Immature natural killer cell (primary cell): ENCODE results near the gene WAS. TPM values are rescaled to one million over a fixed set of nuclear protein-coding genes. Genes with fewer than 3 reads are reported as not detected.

Experiments used
- DNase-seq, 3 donors: peaks; one replicate each; pipeline ENCODE4 v3.0.0; 2022; ENCODE audit warnings: mixed read lengths in 1 of 3
- H3K27ac Mint-ChIP-seq, 6 donors: one replicate each; pipeline ENCODE4 v1.8.0; 2020; ENCODE audit warnings: mixed read lengths in 6 of 6, mild to moderate bottlenecking in 5 of 6, inconsistent platforms in 4 of 6, moderate library complexity in 3 of 6
- H3K27me3 Mint-ChIP-seq, 3 donors: one replicate each; pipeline ENCODE4 v1.8.0; 2020 to 2021; ENCODE audit warnings: low read depth in 3 of 3, mild to moderate bottlenecking in 3 of 3, mixed read lengths in 3 of 3, moderate library complexity in 3 of 3, inconsistent platforms in 1 of 3
- H3K36me3 Mint-ChIP-seq, 3 donors: one replicate each; pipeline ENCODE4 v1.8.0; 2020; ENCODE audit warnings: mixed read lengths in 3 of 3, inconsistent platforms in 2 of 3, mild to moderate bottlenecking in 2 of 3
- H3K4me1 Mint-ChIP-seq, 2 donors: one replicate each; pipeline ENCODE4 v1.8.0; 2020; ENCODE audit warnings: inconsistent platforms in 2 of 2, mild to moderate bottlenecking in 2 of 2, mixed read lengths in 2 of 2, moderate library complexity in 1 of 2
- H3K4me3 Mint-ChIP-seq, 5 donors: one replicate each; pipeline ENCODE4 v1.8.0; 2020; ENCODE audit warnings: mild to moderate bottlenecking in 5 of 5, mixed read lengths in 5 of 5, inconsistent platforms in 3 of 5, moderate library complexity in 3 of 5
- H3K9me3 Mint-ChIP-seq, 6 donors: one replicate each; pipeline ENCODE4 v1.8.0; 2020; ENCODE audit warnings: mild to moderate bottlenecking in 6 of 6, mixed read lengths in 6 of 6, inconsistent platforms in 4 of 6, moderate library complexity in 3 of 6
- polyA plus RNA-seq, 3 donors: library from polyadenylated mRNA; unstranded; fragments of 300-500 nt; fragmentation: Illumina TruSeq; gene quantifications; one replicate each; pipeline ENCODE4 v1.2.3, GENCODE V29; 2021

WAS gene
- polyA plus RNA-seq, 3 donors from 2014 or later = 15.2 to 43.0 (median 18.3) TPM

DNA sequence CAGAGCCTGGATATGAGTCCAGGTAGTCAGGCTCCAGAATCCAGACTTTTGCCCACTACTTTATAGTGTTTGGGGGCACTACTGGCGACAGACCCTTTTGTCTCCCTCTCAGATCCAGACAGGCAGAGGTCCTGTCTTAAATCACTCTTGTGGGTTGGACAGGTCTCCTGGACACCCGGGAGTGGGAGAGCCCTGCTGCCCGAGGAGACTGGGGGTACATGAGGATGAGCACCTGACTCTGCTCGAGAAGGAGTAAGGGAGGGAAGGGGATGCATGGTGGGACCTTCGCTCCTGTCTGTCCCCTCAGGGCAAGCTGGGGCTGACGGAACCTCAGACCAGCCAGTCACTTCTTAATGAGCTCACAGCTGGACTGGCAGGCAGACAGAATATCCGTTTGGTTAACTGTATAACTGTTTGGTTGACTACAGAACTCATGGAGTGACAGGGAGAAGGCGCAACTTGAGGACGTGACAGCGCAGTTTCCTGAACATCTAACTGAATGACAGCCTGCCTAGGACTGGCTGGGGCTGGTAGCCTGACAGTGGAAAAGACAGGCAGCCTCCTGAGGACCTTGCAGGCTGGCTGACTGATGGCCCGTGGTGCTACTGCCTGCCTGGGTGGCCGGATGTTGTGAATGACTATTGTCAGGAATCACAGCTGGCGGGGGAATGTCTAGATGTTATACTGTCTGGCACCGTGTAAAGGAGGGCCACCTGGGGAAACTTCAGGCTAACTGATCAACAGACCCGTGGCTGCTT is 11.4 kb downstream of the WAS start:
- H3K4me3 Mint-ChIP-seq = peak overlapping the region; percentile 17 to 96 (median 88)
- peaks cover 21 to 26% of the 10 kb centered on the region in 2 donors for H3K4me1 Mint-ChIP-seq
- peak overlapping the region; percentile 48 to 98 (median 94) for H3K27ac Mint-ChIP-seq
- DNase-seq = no peak
- H3K9me3 Mint-ChIP-seq = no peaks in the 10 kb centered on the region
- H3K36me3 Mint-ChIP-seq = peaks cover 0 to 7% (median 5%) of the 10 kb centered on the region in 3 donors
- peaks cover 3 to 7% (median 6%) of the 10 kb centered on the region in 3 donors for H3K27me3 Mint-ChIP-seq

DNA sequence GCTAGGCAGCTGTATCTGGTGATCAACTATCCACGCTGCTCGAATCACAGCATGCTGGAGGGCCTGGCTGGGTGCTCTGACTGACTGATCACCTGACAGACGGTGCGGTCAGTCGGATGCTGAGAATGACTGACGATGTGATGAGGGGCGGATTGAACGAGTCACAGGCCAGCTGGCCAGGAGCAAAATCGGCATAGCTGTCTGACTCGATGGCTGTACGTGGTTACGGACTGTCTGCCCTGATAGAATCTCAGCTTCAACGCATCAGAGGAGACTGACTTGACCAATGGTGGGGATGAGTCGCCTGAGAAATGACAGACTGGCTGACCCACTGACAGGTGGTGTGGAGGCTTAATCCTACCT is 11.9 kb downstream of the WAS start:
- peak overlapping the region; percentile 87 to 96 (median 90) for H3K4me3 Mint-ChIP-seq
- peaks cover 0 to 5% (median 4%) of the 10 kb centered on the region in 3 donors for H3K36me3 Mint-ChIP-seq
- DNase-seq = no peak
- peaks cover 3 to 7% (median 6%) of the 10 kb centered on the region in 3 donors for H3K27me3 Mint-ChIP-seq
- H3K27ac Mint-ChIP-seq = peak overlapping the region; percentile 91 to 98 (median 96)
- no peaks in the 10 kb centered on the region for H3K9me3 Mint-ChIP-seq
- H3K4me1 Mint-ChIP-seq = peaks cover 21 to 26% of the 10 kb centered on the region in 2 donors

DNA sequence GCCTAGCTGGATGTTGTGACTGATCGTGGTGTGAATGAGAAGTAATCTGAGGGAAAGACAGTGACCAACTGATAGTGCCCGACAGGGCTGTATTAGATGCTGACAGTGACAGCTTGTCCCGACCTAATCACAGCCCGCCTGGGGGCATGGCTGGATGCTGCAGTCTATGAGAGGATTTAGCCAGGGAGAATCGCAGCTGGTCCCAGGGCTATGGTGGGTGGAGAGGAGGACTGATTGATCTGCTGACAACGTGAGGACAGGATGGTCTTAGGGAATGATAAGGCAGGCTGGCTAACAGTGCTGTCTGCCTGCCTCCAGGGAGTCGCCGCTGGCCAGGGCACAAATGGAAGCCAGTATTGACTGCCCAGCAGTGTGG is 12.3 kb downstream of the WAS start:
- Mint-ChIP-seq H3K4me1 (peaks cover 21 to 26% of the 10 kb centered on the region in 2 donors), H3K4me3 (peak overlapping the region; percentile 87 to 96 (median 90))

DNA sequence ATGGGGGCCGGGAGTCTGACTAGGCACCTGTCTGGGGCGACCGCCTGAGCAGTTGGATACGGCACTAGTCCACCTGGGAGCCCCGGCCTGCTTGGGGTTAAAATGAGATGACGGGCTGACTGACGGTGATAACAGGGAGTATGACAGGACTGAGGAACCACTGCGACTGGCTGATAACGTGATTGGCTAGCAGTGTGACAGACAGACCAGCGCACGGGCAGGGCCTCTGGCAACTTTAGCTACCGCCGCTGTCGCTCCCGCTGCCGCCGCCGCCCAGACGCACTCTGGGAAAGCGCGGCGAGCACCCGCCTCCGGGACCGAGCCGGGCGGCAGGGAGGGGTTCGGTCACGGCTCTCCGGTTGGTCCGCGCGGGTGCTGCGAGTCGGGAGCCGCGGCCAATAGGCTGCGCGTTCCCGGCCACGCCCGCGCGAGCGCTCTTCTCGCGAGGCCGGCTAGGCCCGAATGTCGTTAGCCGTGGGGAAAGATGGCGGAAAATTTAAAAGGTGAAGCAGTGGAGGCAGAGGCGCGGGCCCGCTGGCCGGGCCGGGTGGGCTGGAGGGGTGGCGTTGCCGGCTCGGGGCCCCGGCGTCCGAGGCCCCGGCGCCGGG is 12.8 kb downstream of the WAS start, which contains the start of gene SUV39H1:
TSS of gene SUV39H1 (plus strand) at position 434 of the 608 bp plus-strand sequence. CDS start at position 485, 51 bp downstream.
- Mint-ChIP-seq H3K4me1 (peaks cover 21 to 26% of the 10 kb centered on the region in 2 donors), H3K9me3 (no peaks in the 10 kb centered on the region), H3K36me3 (peaks cover 0 to 1% (median under 1%) of the 10 kb centered on the region in 3 donors), H3K4me3 (peak within 1 kb of the TSS; percentile 87 to 96 (median 90)), H3K27ac (peak within 1 kb of the TSS; percentile 91 to 98 (median 96)), H3K27me3 (peaks cover 3 to 7% (median 6%) of the 10 kb centered on the region in 3 donors)
- peak; percentile 84 to 89 (median 88) for DNase-seq

More for the DNA sequence above, 12.3 kb downstream of the WAS start:
- Mint-ChIP-seq H3K27me3 (peaks cover 3 to 7% (median 6%) of the 10 kb centered on the region in 3 donors), H3K36me3 (peaks cover 0 to 5% (median 3%) of the 10 kb centered on the region in 3 donors), H3K27ac (peak overlapping the region; percentile 91 to 98 (median 96)), H3K9me3 (no peaks in the 10 kb centered on the region)
- no peak for DNase-seq

DNA sequence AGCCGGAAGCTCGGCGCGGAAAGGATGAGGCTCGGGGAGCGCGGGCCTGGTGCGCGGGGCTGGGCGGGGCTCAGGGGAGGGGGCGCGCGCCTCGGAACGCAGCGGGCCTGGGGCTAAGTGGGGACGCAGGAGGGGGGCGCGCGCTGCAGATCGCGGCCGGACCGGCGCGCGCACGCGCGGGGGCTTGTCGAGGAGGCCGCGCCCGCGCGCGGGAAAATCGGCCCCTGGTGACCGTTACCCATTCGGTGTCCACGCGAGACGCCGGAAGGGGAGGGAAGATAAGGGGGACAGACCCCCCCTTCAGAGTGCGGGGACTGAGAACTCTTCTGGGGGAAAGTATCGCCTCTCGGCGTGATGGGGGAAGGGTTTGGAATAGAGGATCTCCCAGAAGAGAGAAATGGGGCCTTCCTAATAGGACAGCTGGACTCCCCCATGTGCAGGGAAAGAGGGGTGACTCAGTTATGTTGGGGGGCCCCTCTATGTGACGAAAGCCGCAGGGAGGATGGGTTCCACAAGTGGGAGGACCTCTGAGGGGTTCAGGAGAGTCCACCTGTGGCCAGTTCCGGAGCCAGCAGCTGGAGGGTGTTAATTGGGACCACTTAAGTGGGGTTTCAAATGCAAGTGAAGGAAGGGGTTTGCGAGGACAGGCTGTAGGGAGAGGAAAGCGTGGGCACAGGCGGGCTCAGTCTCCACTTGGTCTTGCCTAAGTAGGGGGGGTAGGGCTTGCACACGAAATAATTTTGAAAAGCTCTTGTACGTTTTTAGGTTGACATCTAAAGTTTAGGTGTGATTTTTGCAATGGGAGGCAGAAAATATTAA is 13.5 kb downstream of the WAS start:
- Mint-ChIP-seq H3K4me3 (peak overlapping the region; percentile 74 to 90 (median 87)), H3K27ac (peak overlapping the region; percentile 66 to 91 (median 84)), H3K9me3 (no peaks in the 10 kb centered on the region), H3K36me3 (no peaks in the 10 kb centered on the region), H3K4me1 (peaks cover 21 to 26% of the 10 kb centered on the region in 2 donors), H3K27me3 (peaks cover 3 to 6% (median 4%) of the 10 kb centered on the region in 3 donors)
- peak; percentile 38 to 44 (median 39) for DNase-seq

DNA sequence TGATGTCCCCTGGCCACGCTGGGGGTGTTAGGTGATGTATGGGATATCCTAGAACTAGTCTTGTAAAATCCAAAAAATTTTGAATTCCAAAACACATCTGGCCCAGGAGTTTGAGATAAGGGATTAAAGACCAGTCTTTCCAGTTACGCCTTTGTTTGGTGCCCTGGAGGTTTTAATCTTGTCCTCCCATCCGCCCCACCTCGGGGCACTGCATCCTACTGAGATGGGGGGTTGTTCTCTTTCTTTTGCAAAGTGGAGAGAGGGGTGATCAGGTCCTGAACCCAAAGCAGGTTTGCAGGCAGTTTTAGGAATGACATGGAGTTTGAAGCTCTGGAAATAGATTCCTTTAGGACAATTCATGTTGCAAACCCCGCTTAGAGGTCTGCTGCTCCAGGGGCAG is 14.7 kb downstream of the WAS start:
- Mint-ChIP-seq H3K27ac (peak overlapping the region in 1 of 6 donors; percentile 54), H3K27me3 (peaks cover 3 to 6% (median 3%) of the 10 kb centered on the region in 3 donors), H3K36me3 (peaks cover 0 to 3% (median 2%) of the 10 kb centered on the region in 3 donors), H3K4me3 (peak overlapping the region in 3 of 5 donors; percentile 63 to 79 (median 77)), H3K4me1 (peaks cover 21 to 34% of the 10 kb centered on the region in 2 donors), H3K9me3 (no peaks in the 10 kb centered on the region)
- DNase-seq = no peak

DNA sequence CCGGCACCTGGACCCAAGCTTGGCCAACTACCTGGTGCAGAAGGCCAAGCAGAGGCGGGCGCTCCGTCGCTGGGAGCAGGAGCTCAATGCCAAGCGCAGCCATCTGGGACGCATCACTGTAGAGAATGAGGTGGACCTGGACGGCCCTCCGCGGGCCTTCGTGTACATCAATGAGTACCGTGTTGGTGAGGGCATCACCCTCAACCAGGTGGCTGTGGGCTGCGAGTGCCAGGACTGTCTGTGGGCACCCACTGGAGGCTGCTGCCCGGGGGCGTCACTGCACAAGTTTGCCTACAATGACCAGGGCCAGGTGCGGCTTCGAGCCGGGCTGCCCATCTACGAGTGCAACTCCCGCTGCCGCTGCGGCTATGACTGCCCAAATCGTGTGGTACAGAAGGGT is 16.6 kb downstream of the WAS start:
- H3K4me1 Mint-ChIP-seq = peaks cover 18 to 37% of the 10 kb centered on the region in 2 donors
- H3K9me3 Mint-ChIP-seq = no peaks in the 10 kb centered on the region
- H3K27me3 Mint-ChIP-seq = peaks cover 2 to 6% (median 3%) of the 10 kb centered on the region in 3 donors
- peaks cover 0 to 8% (median 4%) of the 10 kb centered on the region in 3 donors for H3K36me3 Mint-ChIP-seq
- no peak overlapping the region for H3K4me3 Mint-ChIP-seq
- DNase-seq = no peak
- no peak overlapping the region for H3K27ac Mint-ChIP-seq

DNA sequence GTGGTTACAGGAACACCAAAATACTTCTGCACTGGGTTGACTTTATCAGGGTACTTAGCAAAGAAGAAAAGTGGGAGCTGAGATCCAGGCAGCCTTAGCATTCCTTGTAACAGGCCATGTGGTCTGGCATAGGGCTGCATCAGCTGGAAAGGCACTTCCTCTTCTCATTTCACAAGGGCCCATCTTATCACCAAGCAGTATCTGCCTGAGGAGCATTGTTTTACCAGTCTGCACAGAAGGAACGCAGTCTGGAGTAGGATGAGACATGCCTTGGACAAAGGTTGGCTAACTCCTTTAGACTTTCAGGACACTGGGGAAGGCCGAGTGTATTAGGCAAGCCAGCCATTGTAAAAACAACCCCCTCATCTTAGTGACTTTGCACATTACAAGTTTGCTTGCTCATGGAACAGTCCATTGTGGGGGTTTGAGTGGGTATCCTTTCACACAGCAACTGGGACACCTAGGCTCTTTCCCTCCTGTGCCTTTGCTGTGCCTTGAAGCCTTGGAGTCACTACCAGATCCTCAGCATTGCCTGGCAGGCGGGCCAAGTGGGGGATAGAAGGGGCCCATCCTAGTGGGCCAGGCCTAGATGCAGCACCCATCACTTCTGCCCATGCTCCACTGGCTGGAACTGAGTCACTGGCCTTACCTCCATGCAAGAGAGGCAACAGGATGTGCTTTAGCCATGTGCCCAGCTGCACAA is 17.5 kb downstream of the WAS start:
- peaks cover 0 to 8% (median 4%) of the 10 kb centered on the region in 3 donors for H3K36me3 Mint-ChIP-seq
- H3K4me1 Mint-ChIP-seq = peaks cover 9 to 28% of the 10 kb centered on the region in 2 donors
- H3K27me3 Mint-ChIP-seq = peaks cover 0 to 6% (median 0%) of the 10 kb centered on the region in 3 donors
- H3K9me3 Mint-ChIP-seq = no peaks in the 10 kb centered on the region
- no peak overlapping the region for H3K4me3 Mint-ChIP-seq
- DNase-seq = no peak
- no peak overlapping the region for H3K27ac Mint-ChIP-seq

DNA sequence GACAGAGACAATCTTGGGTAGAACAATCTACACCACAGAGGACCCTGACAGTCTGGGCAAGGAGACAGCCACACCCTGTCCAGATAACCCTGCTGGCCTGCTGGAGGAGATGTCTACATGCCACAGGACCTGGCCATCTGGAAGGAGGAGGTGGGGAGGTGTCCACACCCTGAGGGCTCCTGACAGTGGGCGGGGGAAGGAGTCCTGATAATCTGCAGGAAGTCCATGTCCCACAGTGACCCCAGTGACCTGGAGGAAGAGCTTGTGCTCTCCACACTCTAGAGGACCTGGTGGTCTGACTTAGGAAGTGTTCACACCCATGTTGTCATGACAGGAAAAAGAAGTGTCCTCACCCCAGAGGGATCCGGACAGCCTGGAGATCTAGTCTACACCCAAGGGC is 18.4 kb downstream of the WAS start:
- no peaks in the 10 kb centered on the region for H3K9me3 Mint-ChIP-seq
- H3K27ac Mint-ChIP-seq = no peak overlapping the region
- peaks cover 0 to 5% (median under 1%) of the 10 kb centered on the region in 3 donors for H3K27me3 Mint-ChIP-seq
- H3K36me3 Mint-ChIP-seq = peaks cover 0 to 8% (median 4%) of the 10 kb centered on the region in 3 donors
- DNase-seq = no peak
- peaks cover 6 to 25% of the 10 kb centered on the region in 2 donors for H3K4me1 Mint-ChIP-seq
- no peak overlapping the region for H3K4me3 Mint-ChIP-seq

DNA sequence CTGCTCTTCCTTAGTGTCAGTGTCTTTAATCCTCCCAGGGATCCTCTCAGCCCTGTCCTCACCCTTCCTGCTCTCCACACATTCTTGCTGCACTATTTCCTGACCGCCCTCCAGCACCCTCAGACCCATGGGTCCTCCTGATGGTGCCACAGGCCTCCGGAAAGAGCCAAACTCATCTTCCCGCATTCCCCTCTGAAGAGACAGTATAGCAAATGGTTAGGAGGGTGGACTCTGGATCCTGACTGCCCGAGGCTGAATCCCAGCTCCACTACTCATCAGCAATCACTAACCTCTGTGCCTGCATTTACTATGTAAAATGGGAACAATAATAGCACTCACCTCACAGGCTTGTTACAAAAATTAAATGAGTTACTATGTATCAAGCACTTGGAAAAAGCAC is 19.1 kb downstream of the WAS start:
- H3K4me1 Mint-ChIP-seq = peaks cover 0 to 18% of the 10 kb centered on the region in 2 donors
- peaks cover 0 to 8% (median 4%) of the 10 kb centered on the region in 3 donors for H3K36me3 Mint-ChIP-seq
- no peak overlapping the region for H3K4me3 Mint-ChIP-seq
- DNase-seq = no peak
- no peaks in the 10 kb centered on the region for H3K9me3 Mint-ChIP-seq
- H3K27me3 Mint-ChIP-seq = peaks cover 0 to 5% (median 2%) of the 10 kb centered on the region in 3 donors
- peak overlapping the region in 1 of 6 donors; percentile 76 for H3K27ac Mint-ChIP-seq

DNA sequence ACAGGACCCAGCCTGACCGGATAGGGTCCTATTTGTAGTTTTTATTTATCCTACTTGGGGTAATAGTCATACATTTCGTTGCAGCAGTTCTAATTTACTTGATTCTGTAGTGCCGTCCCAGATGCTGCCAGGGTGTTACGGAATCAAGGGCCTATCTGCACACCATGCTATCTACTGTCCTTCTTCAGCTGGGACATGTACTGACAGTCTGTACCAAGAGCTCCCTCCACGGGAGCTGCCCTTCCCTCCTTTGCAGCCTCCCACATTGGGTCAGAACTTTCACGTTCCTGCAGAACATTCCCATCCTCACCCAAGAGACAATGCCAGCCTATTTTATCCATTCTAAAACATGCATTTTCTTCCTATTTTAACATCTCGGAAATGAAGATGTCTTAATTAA is 19.6 kb downstream of the WAS start:
- H3K27ac Mint-ChIP-seq = peak overlapping the region in 2 of 6 donors; percentile 26 to 34
- no peaks in the 10 kb centered on the region for H3K9me3 Mint-ChIP-seq
- peaks cover 0 to 13% of the 10 kb centered on the region in 2 donors for H3K4me1 Mint-ChIP-seq
- no peak overlapping the region for H3K4me3 Mint-ChIP-seq
- H3K36me3 Mint-ChIP-seq = peaks cover 0 to 8% (median 4%) of the 10 kb centered on the region in 3 donors
- peaks cover 0 to 5% (median 2%) of the 10 kb centered on the region in 3 donors for H3K27me3 Mint-ChIP-seq
- no peak for DNase-seq

DNA sequence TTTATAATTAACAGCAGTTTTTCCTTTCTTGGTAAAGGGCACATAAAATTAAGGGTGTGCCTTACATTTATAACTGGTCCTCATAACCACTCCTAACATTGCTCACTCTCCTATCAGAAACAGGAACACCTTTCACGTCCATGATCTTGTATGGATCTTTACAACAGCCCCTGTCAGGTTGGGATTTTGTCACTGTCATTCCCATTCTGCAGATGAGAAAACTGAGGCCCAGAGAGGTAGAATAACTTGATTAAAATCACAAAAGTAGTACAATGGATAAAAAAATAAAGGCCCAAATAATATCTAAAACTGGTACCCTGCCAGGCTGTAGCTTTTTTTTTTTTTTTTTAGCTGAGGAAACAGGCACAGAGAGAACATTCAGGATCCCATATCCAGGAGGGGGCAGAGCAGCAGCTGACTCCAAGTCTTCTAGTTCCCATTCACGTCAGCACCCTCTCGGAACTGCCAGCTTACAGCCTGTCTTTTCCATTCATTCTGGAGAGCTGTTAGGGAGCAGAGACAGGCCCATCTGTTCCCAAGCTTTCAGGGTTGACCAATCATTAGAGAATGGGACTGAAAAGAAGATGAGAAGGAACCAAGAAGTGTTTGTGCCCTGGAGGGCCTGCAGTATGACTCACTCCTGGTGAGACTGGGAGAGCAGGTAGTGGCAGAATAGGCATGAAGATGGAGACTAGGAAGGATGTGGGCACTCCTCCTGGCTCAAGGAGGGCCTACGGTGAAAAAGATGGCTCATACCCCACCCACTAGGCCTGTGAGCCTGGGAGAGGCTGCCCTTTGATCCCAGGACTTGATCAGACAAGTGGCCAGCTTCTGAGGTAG is 20.3 kb downstream of the WAS start:
- Mint-ChIP-seq H3K9me3 (no peaks in the 10 kb centered on the region), H3K36me3 (peaks cover 0 to 8% (median 4%) of the 10 kb centered on the region in 3 donors), H3K4me1 (peaks cover 0 to 12% of the 10 kb centered on the region in 2 donors), H3K27me3 (peaks cover 2 to 4% (median 2%) of the 10 kb centered on the region in 3 donors), H3K4me3 (no peak overlapping the region), H3K27ac (peak overlapping the region in 2 of 6 donors; percentile 5 to 60)
- no peak for DNase-seq
